Germinal center (tissue), 1 donor: Measurements from ENCODE around the gene BRI3.

Experiments used
- DNase-seq: peaks from one replicate; pipeline ENCODE4 v3.0.0; 2012; ENCODE audit warnings: mixed read lengths, low spot score

BRI3 gene

GRCh38 chr7:98287486-98287959 is 6.0 kb downstream of the BRI3 start:
- DNase-seq = no peak

DNA sequence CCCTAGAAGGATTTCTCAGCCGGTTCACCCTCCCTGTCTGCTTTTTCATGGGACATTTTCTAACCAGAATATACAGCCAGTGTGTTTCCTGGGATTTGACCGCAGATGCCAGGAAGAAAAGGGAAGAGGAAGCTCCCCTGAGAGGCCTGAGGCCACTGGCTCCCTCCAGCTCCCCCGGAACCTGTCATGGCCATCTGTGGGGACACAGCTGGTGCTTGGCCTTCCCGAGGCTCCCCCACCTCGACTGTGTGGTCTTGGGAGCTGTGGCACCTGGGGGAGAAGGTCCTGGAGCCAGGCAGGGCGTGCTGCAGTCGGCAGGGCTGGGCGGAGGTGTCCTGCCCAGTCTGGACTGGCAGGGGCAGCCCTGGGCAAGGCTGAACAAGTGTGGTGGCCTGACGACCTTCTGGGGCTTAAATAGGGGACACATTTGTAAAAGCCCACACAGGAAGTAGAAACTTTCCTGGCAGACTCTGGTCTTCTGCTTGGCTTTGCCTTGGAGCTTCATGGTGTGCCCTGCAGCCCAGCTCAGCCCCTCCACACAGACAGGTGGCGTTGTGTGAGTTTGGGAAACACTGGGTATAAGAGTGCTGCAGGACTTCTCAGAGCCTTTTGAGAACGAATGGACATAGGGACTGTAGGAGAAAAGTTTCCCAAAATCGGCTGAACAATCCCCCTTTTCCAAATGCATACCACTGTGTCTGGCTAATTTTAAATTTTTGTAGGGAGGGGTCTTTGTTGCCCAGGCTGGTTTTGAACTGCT is 6.8 kb downstream of the BRI3 start:
- no peak for DNase-seq

DNA sequence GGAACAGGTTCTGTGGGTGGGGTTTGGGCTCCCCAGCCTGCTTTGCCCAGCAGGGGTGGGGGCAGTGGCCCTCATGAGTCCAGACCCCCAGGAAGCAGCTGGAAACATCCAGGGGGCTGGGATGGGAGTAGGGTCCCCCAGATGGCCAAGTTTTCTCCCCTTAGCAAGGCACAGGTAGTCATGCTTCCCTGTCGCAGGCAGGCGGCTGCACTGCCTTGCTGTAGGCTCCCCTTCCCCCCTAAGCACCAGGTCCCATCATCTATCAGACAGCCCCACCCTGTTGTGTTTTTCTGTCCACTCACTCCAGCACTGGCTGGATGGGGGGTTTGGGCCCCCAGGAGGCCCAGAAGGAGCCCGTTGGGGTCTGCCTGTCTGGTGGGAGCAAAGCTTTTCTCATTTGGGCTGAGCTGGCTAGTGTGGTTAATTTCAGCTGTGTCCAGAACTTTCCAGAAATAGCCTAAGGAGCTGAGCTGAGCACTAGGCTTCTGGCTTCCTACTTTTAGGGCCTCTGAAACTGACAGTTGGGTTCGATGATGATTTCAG is 7.9 kb downstream of the BRI3 start:
- DNase-seq = no peak

DNA sequence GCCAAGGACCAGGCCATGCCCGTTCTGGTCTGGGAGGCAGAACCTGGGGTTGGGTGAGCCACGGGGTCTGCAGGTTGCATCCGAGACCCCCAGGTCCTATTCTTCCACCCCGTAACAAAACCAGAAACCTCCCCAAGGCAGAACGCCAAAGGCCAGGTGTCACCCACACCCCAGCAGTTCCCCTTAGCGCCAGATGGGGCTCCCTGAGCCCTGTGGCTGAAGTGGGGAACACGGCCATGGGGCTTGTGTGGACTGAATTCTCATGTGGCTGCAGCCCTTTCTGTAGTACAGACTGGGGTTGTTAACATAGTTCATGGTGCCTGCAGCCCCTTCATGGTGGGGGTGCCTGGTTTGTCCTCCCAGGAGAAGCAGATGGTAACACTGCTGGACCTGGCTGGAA is 10.2 kb downstream of the BRI3 start:
- peak; percentile 33 for DNase-seq

GRCh38 chr7:98293265-98293664 is 11.8 kb downstream of the BRI3 start:
- no peak for DNase-seq

GRCh38 chr7:98293746-98294145 is 12.3 kb downstream of the BRI3 start:
- no peak for DNase-seq

GRCh38 chr7:98294326-98294725 is 12.8 kb downstream of the BRI3 start:
- DNase-seq = no peak

DNA sequence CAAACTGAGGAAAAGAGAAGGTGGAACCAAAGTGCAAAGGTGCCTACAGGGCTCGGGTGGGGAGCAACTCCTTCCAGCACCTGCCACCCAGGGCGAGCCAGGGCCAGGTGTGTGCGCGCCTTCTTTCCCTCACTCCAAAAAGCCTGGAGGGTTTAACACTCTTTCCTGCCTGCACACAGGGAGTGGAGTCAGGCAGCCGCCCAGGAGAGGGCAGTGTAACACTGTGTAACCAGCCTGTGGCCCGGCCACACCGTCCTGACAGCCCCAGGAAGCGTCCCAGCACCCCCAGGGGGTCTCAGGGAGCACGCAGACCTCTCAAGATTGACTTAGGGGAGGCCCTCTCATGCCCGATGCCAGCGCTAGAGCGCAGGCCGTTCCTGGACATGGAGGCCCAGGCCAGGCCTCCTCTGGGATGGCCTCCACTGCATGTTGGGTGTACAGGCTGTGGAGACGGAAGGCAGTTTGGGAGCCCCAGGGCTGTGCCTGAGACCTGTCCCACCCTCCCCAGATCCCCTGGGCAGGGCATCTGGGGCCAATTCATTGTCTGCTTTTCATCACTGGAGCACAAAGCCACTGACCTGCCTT is 13.4 kb downstream of the BRI3 start:
- DNase-seq = peak; percentile 81

GRCh38 chr7:98295467-98296192 is 14.1 kb downstream of the BRI3 start:
- DNase-seq = no peak

DNA sequence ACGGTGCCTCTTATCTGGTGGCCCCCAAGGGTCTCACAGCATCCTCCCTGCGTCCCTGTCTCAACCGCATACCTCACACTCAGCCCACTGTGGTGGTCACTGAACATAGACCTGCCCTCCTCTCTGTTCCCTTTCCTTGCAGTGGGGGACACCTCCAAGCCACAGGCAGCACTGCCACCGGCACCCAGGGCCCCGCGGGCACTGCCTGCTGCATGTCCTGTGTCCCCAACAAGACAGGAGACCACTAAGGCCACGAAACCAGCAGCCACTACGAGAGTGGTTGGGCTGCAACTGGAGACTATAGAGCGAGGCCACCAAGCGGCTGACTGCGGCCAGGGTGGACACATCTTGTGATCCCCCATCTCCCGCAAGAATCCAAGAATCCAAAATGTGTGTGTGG is 15.3 kb downstream of the BRI3 start:
- DNase-seq = no peak

DNA sequence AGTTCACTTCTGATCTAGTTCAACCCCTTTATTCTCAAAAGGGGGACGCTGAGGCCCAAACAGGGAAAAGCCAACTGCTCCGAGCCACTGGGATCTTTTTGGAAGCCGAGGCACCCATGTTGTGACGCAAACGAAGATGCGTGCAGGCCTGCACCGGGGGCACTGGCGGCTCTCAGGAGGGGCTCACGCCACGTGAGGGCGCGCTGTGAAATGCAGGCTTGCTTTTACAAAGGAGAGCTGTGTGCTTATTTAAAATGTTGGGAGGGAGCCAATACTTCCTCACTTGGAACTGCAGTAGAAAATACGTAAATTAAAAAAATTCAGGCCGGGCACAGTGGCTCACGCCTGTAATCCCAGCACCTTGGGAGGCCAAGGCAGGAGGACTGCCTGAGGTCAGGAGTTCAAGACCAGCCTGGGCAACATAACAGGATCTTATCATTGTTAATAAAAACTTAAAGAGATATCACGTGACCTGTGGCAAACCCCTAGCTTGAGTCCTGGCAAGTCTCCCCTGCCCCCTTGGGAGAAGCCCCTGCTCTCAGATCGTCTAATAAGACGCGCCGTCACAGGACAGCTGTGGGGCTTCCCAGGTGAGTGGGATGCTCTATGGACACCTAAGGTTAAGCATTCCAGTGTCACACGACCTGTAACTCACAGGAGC is 16.3 kb downstream of the BRI3 start:
- no peak for DNase-seq

DNA sequence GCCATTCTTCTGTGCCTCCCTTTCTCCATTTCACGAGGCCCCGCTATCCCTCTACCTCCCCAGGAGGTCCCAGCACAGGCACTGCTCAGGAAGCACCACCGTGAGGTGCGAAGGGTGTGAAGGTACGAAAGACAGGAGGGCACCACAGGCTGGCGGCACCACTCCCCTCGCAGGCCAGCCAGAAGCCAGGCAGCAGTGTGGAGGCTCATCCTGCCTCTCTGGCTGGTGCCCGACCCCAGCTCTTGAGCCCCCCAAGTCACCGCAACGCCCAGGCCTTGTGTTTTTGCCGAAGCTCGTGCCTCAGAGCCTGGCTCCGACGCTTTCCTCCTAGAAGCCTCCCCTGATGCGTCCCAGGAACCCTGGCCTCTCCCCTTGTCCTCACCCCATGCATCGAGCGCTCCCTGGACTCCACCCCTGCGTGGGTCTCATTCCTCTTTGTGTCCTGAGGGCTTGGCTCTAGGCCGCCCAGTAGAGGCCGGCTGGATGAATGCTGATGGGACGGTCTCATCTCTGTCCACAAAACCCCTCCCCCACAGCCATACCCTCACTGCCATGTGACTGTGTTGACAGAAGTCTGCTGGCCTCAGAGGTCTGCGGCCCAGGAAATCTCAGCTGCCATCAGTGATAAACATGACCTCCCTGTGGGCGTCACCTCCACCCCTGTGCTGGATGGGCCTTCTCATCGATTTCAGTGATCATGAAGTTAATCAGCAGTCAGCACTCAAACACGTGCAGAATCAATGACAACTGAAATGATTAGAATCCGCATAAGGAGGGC is 19.3 kb downstream of the BRI3 start:
- DNase-seq = no peak

DNA sequence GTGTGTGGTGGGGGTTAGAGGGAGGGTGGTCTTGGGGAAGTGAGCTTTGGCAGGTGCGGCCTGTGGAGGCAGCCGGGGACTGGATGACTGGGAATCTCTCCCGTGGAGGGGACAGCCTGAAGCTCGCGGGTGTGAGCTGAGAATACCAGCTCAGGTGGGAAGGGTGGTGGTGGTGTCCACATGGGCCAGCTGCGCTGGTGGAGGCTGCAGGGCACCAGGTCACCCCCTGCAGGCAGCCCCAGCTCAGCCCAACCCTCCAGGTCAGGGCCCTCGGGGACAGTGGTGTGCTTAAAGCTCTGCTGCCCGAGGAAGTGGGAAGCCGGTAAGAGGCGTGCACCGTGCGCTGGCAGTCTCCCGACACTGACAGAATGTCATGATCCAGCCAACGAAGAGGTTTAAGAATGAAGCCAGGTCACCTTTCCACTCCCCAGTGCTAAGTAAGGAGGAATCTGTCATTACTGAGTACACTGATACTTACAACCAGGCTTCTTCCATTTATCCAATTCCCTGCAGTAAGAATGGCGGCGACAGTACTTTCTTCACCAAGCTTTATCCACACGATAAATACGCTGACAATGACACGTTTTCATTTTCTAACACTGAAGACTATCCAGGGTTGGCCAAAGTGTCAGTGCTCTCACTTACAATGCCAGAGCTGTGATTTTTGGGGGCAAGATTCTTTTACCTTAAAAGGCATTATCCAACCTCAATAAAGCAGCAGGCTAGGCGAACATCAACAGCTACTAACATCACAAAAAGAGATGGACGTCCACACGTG is 20.4 kb downstream of the BRI3 start:
- DNase-seq = no peak

- DNase-seq = no peak
These were observed 21.8 kb downstream of the BRI3 start for GRCh38 chr7:98303176-98303865.

DNA sequence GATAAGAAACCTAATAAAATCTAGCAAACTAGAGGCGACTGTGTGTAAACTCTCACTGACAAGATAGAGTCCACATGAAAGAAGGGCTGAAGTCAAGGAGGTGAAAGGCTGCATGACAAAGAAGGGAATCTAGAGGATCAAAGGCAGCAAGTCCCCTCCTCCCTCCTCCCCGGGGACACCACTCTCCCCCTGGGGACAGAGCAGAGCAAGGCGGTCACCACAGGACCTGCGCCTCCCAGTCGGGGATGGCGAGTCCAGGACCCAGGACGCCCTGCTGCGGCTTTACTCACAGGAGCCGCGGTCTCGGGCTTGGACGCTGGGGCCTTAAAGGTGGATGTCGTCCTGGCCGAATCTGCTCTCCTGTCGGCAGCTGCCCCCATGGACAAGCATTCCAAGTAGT is 22.4 kb downstream of the BRI3 start:
- no peak for DNase-seq

DNA sequence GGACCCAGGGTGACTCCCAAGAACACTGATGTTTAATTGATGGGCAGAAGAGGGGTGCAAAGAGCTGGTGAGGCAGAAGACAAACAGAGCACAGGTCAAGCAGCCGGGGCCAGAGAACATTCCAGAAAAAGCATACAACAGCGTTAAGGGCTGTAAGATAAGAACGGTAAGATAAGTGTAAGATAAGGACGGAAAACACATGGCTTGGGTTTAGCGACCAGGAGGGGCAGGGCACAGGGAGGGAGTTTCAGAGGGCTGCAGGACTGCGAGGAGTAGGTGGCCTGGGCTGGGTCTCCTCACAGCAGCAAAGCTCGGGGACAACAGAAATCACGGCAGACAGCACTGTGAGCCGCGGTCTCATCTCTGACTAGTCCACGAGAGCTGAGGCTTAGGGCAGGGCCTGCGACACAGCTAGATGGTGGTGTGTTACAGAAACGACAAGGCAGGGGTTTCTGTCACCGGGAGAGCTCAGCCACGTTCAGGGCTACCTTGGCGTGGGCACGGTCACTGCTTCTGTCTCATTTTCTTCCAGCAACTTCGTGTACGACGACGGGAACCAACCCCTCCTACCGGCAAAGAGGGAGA is 24.6 kb downstream of the BRI3 start:
- no peak for DNase-seq

GRCh38 chr7:98307971-98308466 is 26.5 kb downstream of the BRI3 start:
- no peak for DNase-seq

DNA sequence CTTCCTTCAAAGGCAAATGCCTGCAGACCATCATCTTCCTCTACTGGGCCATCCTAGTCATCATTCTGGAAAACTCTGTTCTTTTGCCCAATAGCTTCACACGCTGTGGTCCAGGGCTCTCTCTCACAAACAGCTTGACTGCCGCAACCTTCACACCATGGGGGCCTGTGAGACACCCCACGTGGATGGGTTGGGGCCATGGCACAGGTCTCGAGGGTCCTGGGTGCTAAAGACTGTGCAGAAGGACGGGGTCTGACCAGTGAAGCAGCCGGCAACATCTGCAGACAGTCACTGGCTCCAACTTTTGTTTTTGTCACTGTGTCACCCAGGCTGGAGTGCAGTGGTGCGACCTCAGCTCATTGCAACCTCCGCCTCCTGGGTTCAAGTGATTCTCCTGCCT is 28.1 kb downstream of the BRI3 start:
- DNase-seq = no peak

- no peak for DNase-seq
These were observed 30.7 kb downstream of the BRI3 start for GRCh38 chr7:98312201-98312600.

DNA sequence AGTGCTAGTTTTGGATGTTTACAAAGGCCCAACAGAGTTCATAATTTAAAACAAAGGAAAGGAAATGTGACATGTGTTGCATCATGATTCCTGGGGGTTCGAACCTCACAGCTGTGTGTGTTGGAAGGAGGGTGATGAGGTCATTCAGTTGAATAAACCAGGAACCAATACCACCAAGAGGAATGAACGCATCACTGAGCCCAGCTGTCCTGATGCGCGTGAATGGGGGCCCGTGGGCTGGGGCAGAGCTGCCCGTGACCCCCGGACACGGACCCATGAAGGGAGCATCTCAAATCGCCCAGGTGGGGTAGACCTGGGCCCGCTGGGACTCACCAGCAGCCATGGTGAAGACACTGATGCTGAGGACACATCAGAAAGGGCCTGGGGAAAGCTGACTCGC is 33.0 kb downstream of the BRI3 start:
- peak; percentile 89 for DNase-seq
